SK-N-SH (cell line): ENCODE results near the gene TSHB. TPM values are rescaled to one million over a fixed set of nuclear protein-coding genes. Genes with fewer than 3 reads are reported as not detected.

Experiments used
- CTCF ChIA-PET: fragments of 300-600, 350-600 bp; formaldehyde crosslinking; extraction: SDS; loops from one replicate; lab custom pipeline; 2021; lab: Yijun Ruan, JAX
- POLR2A ChIA-PET: fragments of 350-600 bp; sonication (Branson Sonifier 250); formaldehyde crosslinking; extraction: SDS; loops from one replicate; lab custom pipeline; 2020; ENCODE audit warnings: antibody characterized with exemption, inconsistent platforms; lab: Yijun Ruan, JAX
- DNase-seq: peaks from one replicate; pipeline ENCODE4 v3.0.0; 2012
- H2AFZ ChIP-seq: fragments of 200-600 bp; sonication (generic); 2 replicates; pipeline ENCODE4 v1.8.1; 2016; ENCODE audit warnings: antibody characterized with exemption, mild to moderate bottlenecking, low read depth
- H3F3A ChIP-seq: fragments of 200-600 bp; sonication (generic); replicated peaks from 2 replicates; pipeline ENCODE3; 2016; ENCODE audit warnings: antibody characterized with exemption, mild to moderate bottlenecking; ENCODE audit not compliant: insufficient read depth
- H3K27ac ChIP-seq, 2 experiments: fragments of 200-500 bp in 1 of 2; fragments of 200-600 bp in 1 of 2; sonication (Bioruptor generic) in 1 of 2; sonication (generic), shearing (Covaris generic) in 1 of 2; 2 replicates each; pipeline versions ENCODE4 v1.5.1 to v1.6.1; 2014 to 2016; ENCODE audit warnings: low read depth in 2 of 2, inconsistent platforms in 1 of 2, low read length in 1 of 2, mild to moderate bottlenecking in 1 of 2, mixed read lengths in 1 of 2
- H3K27me3 ChIP-seq: fragments of 200-600 bp; sonication (generic), shearing (Covaris generic); 2 replicates; pipeline ENCODE4 v1.6.1; 2016; ENCODE audit warnings: mixed run types; ENCODE audit not compliant: insufficient read depth
- H3K36me3 ChIP-seq, 2 experiments: fragments of 200-500 bp in 1 of 2; fragments of 200-600 bp in 1 of 2; sonication (Bioruptor generic) in 1 of 2; sonication (generic) in 1 of 2; replicated peaks in 1 of 2; 2 replicates each; pipeline versions ENCODE3 to v1.5.1; 2014 to 2016; ENCODE audit warnings: low read length in 1 of 2, mild to moderate bottlenecking in 1 of 2; ENCODE audit not compliant: insufficient read depth in 2 of 2, control insufficient read depth in 1 of 2
- H3K4me1 ChIP-seq, 2 experiments: fragments of 200-500 bp in 1 of 2; fragments of 200-600 bp in 1 of 2; sonication (Bioruptor generic) in 1 of 2; sonication (generic), shearing (Covaris generic) in 1 of 2; 2 replicates each; pipeline versions ENCODE4 v1.5.1 to v1.6.1; 2014 to 2016; ENCODE audit warnings: low read depth in 1 of 2, low read length in 1 of 2, mixed run types in 1 of 2; ENCODE audit not compliant: insufficient read depth in 2 of 2, control insufficient read depth in 1 of 2
- H3K4me2 ChIP-seq: fragments of 200-600 bp; sonication (generic), shearing (Covaris generic); 2 replicates; pipeline ENCODE4 v1.6.1; 2017; ENCODE audit warnings: mixed run types
- H3K4me3 ChIP-seq, 2 experiments: fragments of 200-500 bp in 1 of 2; fragments of 200-600 bp in 1 of 2; sonication (Bioruptor generic) in 1 of 2; sonication (generic), shearing (Covaris generic) in 1 of 2; 2 replicates each; pipeline versions ENCODE4 v1.5.1 to v1.8.1; 2014 to 2016; ENCODE audit warnings: low read depth in 2 of 2, inconsistent platforms in 1 of 2, low read length in 1 of 2, mild to moderate bottlenecking in 1 of 2, mixed read lengths in 1 of 2, moderate library complexity in 1 of 2
- H3K79me2 ChIP-seq: fragments of 200-600 bp; sonication (generic); 2 replicates; pipeline ENCODE4 v1.8.1; 2017; ENCODE audit warnings: mild to moderate bottlenecking; ENCODE audit not compliant: insufficient read depth
- H3K9ac ChIP-seq: fragments of 200-600 bp; sonication (generic); 2 replicates; pipeline ENCODE4 v1.6.1; 2017; ENCODE audit warnings: mixed run types
- H3K9me2 ChIP-seq: fragments of 200-600 bp; sonication (generic); 2 replicates; pipeline ENCODE4 v1.6.1; 2017; ENCODE audit warnings: mixed run types
- H3K9me3 ChIP-seq: fragments of 200-600 bp; sonication (generic); 2 replicates; pipeline ENCODE4 v1.6.1; 2017; ENCODE audit warnings: mixed run types, mild to moderate bottlenecking, moderate library complexity
- H4K20me1 ChIP-seq: fragments of 200-600 bp; sonication (generic); 2 replicates; pipeline ENCODE4 v1.6.1; 2017; ENCODE audit warnings: mild to moderate bottlenecking, mixed run types; ENCODE audit not compliant: insufficient read depth
- ELF1 ChIP-seq: IDR thresholded peaks from 2 replicates; pipeline ENCODE4 v1.4.0; 2012
- FOSL2 ChIP-seq: IDR thresholded peaks from 2 replicates; pipeline ENCODE4 v1.4.0; 2012; ENCODE audit warnings: low read depth, mild to moderate bottlenecking, moderate library complexity, borderline replicate concordance
- FOXM1 ChIP-seq: IDR thresholded peaks from 2 replicates; pipeline ENCODE4 v1.4.0; 2012; ENCODE audit warnings: low read depth, mild to moderate bottlenecking
- GATA2 ChIP-seq: sonication (generic); formaldehyde crosslinking; IDR thresholded peaks from 2 replicates; pipeline ENCODE4 v1.5.0; 2020; ENCODE audit warnings: mild to moderate bottlenecking, missing genetic modification reagents
- JUND ChIP-seq: IDR thresholded peaks from 2 replicates; pipeline ENCODE4 v1.4.0; 2012
- RAD21 ChIP-seq: IDR thresholded peaks from 2 replicates; pipeline ENCODE4 v1.6.1; 2012; ENCODE audit warnings: mild to moderate bottlenecking, low read length
- TEAD4 ChIP-seq: IDR thresholded peaks from 2 replicates; pipeline ENCODE4 v1.4.0; 2012; ENCODE audit warnings: mild to moderate bottlenecking, borderline replicate concordance; ENCODE audit not compliant: insufficient read depth
- WGBS: methylation state at CpG from one replicate; pipeline ENCODE4 v1.1.6; 2017; ENCODE audit warnings: low lambda C conversion rate; 5-methylcytosine and 5-hydroxymethylcytosine counted together
- polyA plus RNA-seq, 3 experiments: library from polyadenylated mRNA; depleted of rRNA; stranded (reverse); fragments of >200 nt; gene quantifications; 2 replicates each; pipeline ENCODE4 v1.2.3, GENCODE V29; 2012
- TF ChIP-seq, protein P1 (sequence below): IDR thresholded peaks from 2 replicates; pipeline ENCODE4; 2012
- TF ChIP-seq, protein P2 (sequence below): fragments of 200-600 bp; sonication (generic); IDR thresholded peaks from 2 replicates; pipeline ENCODE4 v1.6.1; 2017; ENCODE audit warnings: antibody characterized with exemption, mild to moderate bottlenecking, moderate library complexity
- TF ChIP-seq, protein P3 (sequence below): fragments of 150-350 bp; IDR thresholded peaks from 2 replicates; pipeline ENCODE4 v1.6.1; 2016; ENCODE audit warnings: mild to moderate bottlenecking, low read depth, low read length
- TF ChIP-seq, protein P4 (sequence below): IDR thresholded peaks from 2 replicates; pipeline ENCODE4 v1.4.0; 2012; ENCODE audit warnings: low read depth, borderline replicate concordance
- TF ChIP-seq, protein P5 (sequence below): IDR thresholded peaks from 2 replicates; pipeline ENCODE4 v1.4.0; 2012; ENCODE audit warnings: low read depth

Gene TSHB
- polyA plus RNA-seq, 1 of the 3 experiments (the other 2 are of a cell fraction) = not detected

DNA sequence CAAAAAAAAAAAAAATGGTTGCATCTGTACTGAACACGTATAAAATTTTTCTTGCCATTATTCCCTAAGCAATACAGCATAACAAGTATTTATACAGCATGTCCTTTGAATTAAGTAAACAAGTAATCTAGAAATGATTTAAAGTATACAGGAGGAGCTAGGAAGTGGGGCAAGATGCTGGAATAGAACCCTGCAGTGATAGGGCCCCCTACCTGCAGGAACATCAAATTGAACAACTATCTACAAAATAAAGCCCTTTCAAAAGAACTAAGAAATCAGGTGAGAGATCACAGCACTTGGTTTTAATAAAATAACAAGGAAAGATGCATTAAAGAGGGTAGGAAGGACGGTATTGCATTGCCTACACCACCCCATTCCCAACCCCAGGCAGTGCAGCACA is 10.9 kb downstream of the TSHB start:
- Histone ChIP-seq H3K36me3 (peaks cover 0 to 3% of the 10 kb centered on the region in 2 experiments), H3K4me3 (no peak overlapping the region), H4K20me1 (no peaks in the 10 kb centered on the region), H3K9me2 (no peaks in the 10 kb centered on the region), H3K27me3 (no peaks in the 10 kb centered on the region), H3K27ac (no peak overlapping the region), H3K79me2 (no peaks in the 10 kb centered on the region), H3K9ac (no peak overlapping the region), H3K4me1 (no peaks in the 10 kb centered on the region), H3K9me3 (no peaks in the 10 kb centered on the region), H3K4me2 (no peak overlapping the region), H2AFZ (no peak overlapping the region), H3F3A (no peaks in the 10 kb centered on the region)
- DNase-seq = no peak
- CTCF ChIA-PET = interaction anchor here (0.7 to 12.8 kb wide), 7 partner anchors 11 to 1191 kb away, joined by 3 to 84 read pairs (median 4); partner anchors contain the start of gene TSHB
- 44% methylated on average over 2 of the region's 2 CpGs for WGBS
- TF ChIP-seq, protein P1, sequence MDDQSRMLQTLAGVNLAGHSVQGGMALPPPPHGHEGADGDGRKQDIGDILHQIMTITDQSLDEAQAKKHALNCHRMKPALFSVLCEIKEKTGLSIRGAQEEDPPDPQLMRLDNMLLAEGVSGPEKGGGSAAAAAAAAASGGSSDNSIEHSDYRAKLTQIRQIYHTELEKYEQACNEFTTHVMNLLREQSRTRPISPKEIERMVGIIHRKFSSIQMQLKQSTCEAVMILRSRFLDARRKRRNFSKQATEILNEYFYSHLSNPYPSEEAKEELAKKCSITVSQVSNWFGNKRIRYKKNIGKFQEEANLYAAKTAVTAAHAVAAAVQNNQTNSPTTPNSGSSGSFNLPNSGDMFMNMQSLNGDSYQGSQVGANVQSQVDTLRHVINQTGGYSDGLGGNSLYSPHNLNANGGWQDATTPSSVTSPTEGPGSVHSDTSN = no peak
- POLR2A ChIA-PET = no interaction called here

DNA sequence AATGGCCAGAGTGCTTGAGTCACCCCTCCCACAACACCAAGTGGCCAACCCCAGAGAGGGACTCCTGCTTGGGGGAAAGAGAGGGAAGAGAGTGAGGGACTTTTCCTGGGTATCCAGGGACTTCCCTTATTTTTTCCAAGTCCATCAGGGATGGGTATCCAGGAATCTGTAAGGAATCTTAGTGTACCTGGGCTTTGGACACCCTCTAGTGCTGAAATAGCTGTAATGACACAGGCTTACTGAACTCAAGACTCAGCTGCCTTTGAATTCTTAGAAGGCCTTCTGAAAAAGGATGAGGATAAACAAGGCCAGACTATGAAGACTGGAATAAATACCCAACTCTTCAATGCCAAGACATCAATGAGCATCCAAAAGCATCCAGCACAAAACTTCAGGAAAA is 12.0 kb downstream of the TSHB start:
- no peak overlapping the region for H2AFZ ChIP-seq
- H3K79me2 ChIP-seq = no peaks in the 10 kb centered on the region
- H3K27me3 ChIP-seq = no peaks in the 10 kb centered on the region
- H3K36me3 ChIP-seq = peaks cover 0 to 3% of the 10 kb centered on the region in 2 experiments
- no peak overlapping the region for H3K4me2 ChIP-seq
- H3K9ac ChIP-seq = no peak overlapping the region
- H3K27ac ChIP-seq = no peak overlapping the region
- no peaks in the 10 kb centered on the region for H3K9me3 ChIP-seq
- CTCF ChIA-PET = interaction anchor here (0.9 to 12.8 kb wide), 6 partner anchors 10 to 759 kb away, joined by 3 to 84 read pairs (median 4); partner anchors contain the start of gene TSHB
- H4K20me1 ChIP-seq = no peaks in the 10 kb centered on the region
- H3K9me2 ChIP-seq = no peaks in the 10 kb centered on the region
- no peaks in the 10 kb centered on the region for H3K4me1 ChIP-seq
- H3K4me3 ChIP-seq = no peak overlapping the region
- no peaks in the 10 kb centered on the region for H3F3A ChIP-seq
- TF ChIP-seq, protein P2, sequence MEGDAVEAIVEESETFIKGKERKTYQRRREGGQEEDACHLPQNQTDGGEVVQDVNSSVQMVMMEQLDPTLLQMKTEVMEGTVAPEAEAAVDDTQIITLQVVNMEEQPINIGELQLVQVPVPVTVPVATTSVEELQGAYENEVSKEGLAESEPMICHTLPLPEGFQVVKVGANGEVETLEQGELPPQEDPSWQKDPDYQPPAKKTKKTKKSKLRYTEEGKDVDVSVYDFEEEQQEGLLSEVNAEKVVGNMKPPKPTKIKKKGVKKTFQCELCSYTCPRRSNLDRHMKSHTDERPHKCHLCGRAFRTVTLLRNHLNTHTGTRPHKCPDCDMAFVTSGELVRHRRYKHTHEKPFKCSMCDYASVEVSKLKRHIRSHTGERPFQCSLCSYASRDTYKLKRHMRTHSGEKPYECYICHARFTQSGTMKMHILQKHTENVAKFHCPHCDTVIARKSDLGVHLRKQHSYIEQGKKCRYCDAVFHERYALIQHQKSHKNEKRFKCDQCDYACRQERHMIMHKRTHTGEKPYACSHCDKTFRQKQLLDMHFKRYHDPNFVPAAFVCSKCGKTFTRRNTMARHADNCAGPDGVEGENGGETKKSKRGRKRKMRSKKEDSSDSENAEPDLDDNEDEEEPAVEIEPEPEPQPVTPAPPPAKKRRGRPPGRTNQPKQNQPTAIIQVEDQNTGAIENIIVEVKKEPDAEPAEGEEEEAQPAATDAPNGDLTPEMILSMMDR = peak; percentile 39; the same call in 1 of the 2 replicates
- TF ChIP-seq RAD21 (peak; percentile 56), GATA2 (CRISPR knock-in tag) (no peak)
- TF ChIP-seq, all 33 proteins: peak for 2
- DNase-seq = no peak
- POLR2A ChIA-PET = no interaction called here

DNA sequence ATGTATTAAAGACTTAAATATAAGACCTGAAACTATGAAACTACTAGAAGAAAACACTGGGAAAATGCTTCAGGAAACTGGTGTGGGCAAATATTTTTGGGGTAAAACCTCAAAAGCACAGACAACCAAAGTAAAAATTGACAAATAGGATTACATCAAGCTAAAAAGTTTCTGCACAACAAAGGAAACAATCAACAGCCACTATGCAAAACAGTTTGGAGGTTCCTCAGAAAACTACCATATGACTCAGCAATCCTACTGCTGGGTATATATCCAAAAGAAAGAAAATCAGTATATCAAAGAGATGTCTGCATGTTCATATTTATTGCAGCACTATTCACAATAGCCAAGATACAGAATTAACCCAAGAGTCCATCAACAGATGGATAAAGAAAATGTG is 17.1 kb downstream of the TSHB start:
- no peak overlapping the region for H3K9ac ChIP-seq
- H3K4me2 ChIP-seq = no peak overlapping the region
- H3K36me3 ChIP-seq = peaks cover 0 to 3% of the 10 kb centered on the region in 2 experiments
- H3K27ac ChIP-seq = no peak overlapping the region
- POLR2A ChIA-PET = no interaction called here
- no peaks in the 10 kb centered on the region for H3K9me3 ChIP-seq
- no peaks in the 10 kb centered on the region for H3K9me2 ChIP-seq
- CTCF ChIA-PET = no interaction called here
- no peaks in the 10 kb centered on the region for H4K20me1 ChIP-seq
- no peaks in the 10 kb centered on the region for H3K27me3 ChIP-seq
- no peaks in the 10 kb centered on the region for H3K4me1 ChIP-seq
- no peak for DNase-seq
- no peaks in the 10 kb centered on the region for H3K79me2 ChIP-seq
- H2AFZ ChIP-seq = no peak overlapping the region
- no peaks in the 10 kb centered on the region for H3F3A ChIP-seq
- H3K4me3 ChIP-seq = no peak overlapping the region
- TF ChIP-seq RAD21 (no peak), ELF1 (no peak), GATA2 (CRISPR knock-in tag) (no peak), TEAD4 (no peak), FOXM1 (no peak), JUND (no peak), FOSL2 (no peak)
- TF ChIP-seq, protein P3, sequence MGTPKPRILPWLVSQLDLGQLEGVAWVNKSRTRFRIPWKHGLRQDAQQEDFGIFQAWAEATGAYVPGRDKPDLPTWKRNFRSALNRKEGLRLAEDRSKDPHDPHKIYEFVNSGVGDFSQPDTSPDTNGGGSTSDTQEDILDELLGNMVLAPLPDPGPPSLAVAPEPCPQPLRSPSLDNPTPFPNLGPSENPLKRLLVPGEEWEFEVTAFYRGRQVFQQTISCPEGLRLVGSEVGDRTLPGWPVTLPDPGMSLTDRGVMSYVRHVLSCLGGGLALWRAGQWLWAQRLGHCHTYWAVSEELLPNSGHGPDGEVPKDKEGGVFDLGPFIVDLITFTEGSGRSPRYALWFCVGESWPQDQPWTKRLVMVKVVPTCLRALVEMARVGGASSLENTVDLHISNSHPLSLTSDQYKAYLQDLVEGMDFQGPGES = no peak
- TF ChIP-seq, protein P4, sequence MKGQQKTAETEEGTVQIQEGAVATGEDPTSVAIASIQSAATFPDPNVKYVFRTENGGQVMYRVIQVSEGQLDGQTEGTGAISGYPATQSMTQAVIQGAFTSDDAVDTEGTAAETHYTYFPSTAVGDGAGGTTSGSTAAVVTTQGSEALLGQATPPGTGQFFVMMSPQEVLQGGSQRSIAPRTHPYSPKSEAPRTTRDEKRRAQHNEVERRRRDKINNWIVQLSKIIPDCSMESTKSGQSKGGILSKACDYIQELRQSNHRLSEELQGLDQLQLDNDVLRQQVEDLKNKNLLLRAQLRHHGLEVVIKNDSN = no peak
- TF ChIP-seq, protein P1 = no peak
- TF ChIP-seq, protein P5, sequence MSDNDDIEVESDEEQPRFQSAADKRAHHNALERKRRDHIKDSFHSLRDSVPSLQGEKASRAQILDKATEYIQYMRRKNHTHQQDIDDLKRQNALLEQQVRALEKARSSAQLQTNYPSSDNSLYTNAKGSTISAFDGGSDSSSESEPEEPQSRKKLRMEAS = no peak
